Hindlimb muscle (tissue), 1 donor: ENCODE measurements around the gene APOL3. TPM values are rescaled to one million over a fixed set of nuclear protein-coding genes. Genes with fewer than 3 reads are reported as not detected.
"Not testable (repeated sequence)": the region's sequence is repeated elsewhere in the genome, so short reads cannot be mapped to it uniquely, and the experiment has no call there.

Experiments
- DNase-seq: peaks from one replicate; pipeline ENCODE4 v3.0.0-alpha.2; 2013
- polyA plus RNA-seq: library from polyadenylated mRNA; unstranded; fragments of 120-200 nt; gene quantifications from one replicate; pipeline ENCODE4 v1.2.1, GENCODE V29; 2013; ENCODE audit not compliant: insufficient read length

APOL3 gene
- polyA plus RNA-seq, 1 donor = 13.8 TPM

DNA sequence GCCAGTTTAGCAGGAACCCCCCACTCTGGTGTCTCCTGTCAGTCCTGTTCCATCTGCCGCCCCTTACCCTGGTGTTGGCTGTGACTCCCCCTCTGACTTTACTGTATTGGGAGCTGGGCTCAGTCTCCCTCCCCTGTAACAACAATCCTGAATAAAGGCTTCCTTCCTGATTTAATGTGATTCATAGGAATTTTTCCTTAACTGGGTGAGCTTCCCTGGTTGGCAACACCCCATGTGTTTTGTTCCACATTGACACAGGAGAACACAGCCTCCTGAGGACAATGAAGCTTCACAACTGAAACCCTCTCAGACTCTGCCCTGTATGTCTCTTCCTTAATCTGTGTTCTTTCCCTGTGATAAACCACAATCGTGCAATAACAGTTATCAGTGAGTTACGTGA is 32.6 kb upstream of the APOL3 start:
- no peak for DNase-seq

DNA sequence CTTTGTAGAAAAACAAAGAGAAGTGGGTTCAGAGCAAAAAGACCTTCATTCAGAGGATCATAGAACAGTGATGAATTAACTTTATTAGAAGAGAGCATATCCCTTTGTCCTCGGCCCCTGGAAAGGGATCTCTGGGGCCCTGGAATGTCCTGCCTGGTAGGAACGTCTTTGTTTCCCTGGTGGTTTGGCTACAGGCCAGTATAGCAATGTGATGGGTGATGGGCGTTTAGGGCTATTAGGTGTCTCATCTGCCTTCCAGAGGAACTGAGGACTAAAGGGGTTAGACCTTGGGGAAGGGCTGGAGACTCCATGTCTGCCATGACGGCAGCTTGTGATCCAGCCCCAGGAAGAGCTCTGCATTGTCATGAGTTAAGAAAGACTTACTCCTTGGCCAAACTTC is 32.0 kb upstream of the APOL3 start:
- no peak for DNase-seq

- DNase-seq = peak; percentile 69
Measured at GRCh38 chr22:36191106-36191836, 30.7 kb upstream of the APOL3 start.

DNA sequence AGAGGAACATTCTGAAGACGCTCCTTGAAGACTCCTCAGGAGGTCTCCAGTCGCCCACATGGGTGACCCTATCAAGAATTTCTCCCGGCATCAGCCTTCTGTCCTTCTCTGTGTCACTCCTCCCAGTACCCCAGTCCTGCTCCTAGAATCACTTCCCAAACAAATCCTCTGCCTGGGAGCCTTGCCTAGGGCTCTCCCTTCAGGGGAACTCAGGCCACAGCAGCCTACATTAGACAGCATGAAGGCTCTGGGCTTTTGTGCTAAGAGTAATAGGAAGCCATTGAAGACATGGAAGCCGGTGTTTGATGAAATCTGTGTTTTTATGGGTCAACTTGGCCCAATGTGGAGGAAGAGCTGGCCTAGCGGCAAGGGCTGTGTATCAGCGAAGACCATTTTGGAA is 27.3 kb upstream of the APOL3 start:
- not testable (repeated sequence) for DNase-seq

- no peak for DNase-seq
Measured at GRCh38 chr22:36185828-36186624, 25.5 kb upstream of the APOL3 start.

DNA sequence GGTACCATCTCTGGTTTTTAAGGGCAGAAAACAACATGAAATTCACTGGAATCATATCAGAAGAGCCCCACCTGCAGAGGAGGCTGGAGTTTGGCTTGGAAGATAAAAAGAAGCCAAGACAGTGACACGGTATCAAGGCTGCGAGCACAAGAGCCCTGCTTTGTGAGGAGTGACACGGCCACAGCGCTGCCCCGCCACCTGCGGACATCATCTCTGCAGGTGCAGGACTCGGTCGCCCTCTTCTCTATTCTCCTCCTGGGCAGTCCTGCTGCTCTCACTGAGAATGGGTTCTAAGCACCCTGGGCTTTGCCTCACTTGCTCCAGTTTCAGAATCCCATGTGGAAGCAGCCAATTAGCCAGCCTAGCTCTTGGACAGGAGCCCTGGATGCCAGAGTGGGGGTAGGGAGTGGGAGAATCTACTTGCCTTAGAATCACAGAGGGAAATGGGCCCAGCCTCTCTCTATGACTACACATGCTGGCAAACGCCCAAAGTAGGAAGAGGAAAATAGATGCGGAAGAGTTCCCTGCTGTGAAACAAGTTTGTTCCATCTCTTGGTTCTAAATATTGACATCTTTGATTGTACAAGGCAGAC is 24.0 kb upstream of the APOL3 start:
- no peak for DNase-seq

GRCh38 chr22:36183446-36183845 is 22.9 kb upstream of the APOL3 start:
- no peak for DNase-seq

DNA sequence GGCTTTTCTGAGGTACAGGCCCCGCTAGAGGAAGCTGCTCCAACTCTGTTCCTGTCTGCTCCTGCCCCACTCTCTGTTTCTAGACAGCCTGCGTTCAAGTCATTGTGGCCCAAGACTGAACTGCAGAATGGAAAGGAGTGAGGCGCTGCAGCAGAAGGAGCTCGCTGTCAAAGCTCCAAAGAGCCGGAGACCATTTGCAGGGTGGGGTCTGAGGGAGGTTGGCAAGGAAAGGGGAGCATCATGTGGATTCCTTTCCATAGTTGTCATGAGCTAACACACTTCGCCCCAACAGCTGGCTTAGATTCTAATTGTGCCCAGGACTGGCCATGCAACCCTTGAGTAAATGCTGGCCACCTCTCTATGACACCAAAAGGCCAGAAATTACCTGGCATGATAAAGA is 22.3 kb upstream of the APOL3 start:
- no peak for DNase-seq

DNA sequence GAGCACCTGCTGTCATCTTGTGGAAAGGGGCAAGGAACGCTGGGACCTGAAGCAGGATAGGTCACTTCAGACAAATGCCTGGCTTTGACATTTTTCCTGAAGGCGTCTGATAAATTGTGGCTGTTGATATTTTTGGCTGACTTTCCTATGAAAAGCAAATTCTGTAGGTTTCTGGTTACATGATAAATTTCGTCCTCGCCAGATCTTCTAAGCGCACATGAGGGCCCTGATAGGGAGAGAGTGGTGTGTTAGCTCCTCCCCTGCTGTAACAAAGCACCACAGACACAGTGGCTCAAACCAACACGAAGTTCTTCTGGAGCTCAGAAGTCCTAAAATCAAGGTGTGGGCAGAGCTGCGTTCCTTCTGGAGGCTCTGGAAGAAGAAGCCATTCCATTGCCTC is 21.5 kb upstream of the APOL3 start:
- no peak for DNase-seq

- DNase-seq = no peak
Measured at GRCh38 chr22:36180928-36181327, 20.4 kb upstream of the APOL3 start.

DNA sequence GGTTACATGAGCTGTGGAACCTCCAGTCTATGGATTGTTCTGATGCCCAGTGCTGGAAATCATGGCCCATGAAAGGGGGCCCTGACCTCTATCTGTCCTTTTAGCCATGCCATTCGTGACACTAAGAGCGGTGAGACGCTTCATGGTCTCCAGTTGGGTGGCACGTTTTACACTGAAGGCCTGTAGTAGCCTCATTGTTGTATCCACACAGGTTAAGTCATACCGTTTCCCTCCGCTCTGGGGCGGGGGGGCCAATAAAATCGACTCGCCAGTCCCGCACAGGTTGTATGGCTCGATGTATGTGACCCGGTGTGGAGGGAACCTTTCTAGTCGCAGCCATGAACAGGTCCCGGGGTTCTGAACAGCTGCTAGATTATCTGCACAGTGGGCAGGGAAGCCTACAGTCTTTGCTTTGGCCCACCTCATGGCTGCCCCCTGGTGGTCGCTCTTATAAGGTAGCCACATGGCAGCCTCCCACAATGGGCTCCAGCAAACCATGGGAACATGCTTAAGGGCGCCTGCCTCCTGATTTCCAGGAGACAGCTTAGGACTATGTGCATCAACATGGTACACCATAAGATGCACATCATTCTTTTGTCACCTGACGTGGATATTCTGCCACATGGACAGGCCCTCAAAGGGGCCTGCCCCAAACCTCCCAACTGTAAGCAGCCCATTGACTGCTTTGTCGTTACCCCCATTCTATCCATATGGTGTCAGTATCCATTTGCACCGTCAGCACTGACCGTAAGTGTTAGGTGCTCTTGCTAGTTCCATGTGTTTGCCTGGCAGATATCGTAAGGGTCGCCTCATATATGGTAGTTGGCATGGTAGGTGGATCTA is 19.7 kb upstream of the APOL3 start:
- DNase-seq = no peak

DNA sequence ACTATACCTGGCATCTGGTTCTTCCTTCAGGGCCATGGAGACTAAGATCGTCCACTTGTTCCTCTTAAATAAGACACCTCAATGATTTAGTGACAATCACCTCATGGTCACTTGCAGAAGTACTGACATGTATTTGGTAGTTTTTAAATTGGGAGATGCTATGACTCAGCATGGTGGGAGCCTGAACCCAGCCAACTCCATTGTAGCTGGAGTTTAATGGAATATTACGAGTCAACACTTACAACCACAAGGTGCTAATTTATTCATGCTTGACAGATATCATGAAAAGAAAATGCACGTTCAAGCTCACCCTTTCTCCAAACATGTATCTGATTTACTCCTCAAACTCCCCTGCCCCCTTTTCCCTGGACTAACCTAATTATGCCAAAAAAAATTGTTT is 16.6 kb upstream of the APOL3 start:
- no peak for DNase-seq

GRCh38 chr22:36175892-36176291 is 15.3 kb upstream of the APOL3 start:
- DNase-seq = no peak

- no peak for DNase-seq
Measured at GRCh38 chr22:36171941-36172340, 11.4 kb upstream of the APOL3 start.

- no peak for DNase-seq
Measured at GRCh38 chr22:36166518-36167220, 6.1 kb upstream of the APOL3 start.

GRCh38 chr22:36166086-36166485 is 5.5 kb upstream of the APOL3 start:
- no peak for DNase-seq

- DNase-seq = no peak
Measured at GRCh38 chr22:36165141-36165540, 4.6 kb upstream of the APOL3 start.

GRCh38 chr22:36164621-36165020 is 4.1 kb upstream of the APOL3 start:
- no peak for DNase-seq

DNA sequence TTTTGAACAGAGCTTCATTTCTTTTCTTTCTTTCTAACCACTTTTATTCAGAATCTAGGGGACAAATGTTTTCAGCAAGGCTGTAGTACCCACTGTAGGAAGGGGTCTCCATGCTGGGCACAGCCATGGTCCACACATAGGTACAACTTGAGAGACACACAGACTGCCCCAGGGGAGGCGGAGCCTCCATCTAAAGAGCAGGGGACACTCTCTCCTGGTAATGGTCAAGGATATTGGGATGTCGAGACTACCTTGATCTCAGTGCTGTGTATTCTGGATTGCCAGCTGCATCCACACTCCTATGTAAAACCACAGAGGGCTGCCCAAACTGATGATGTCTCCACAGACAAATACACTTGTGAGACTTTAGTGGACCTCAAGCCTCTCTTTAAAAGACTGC is 2.9 kb upstream of the APOL3 start:
- no peak for DNase-seq

- no peak for DNase-seq
Measured at GRCh38 chr22:36162127-36163034, 1.8 kb upstream of the APOL3 start.

GRCh38 chr22:36161793-36162126 is 1.2 kb upstream of the APOL3 start:
- DNase-seq = not testable (repeated sequence)
